AG04449 (cell line): ENCODE results near the gene STRAP.
"Not testable (repeated sequence)": the region's sequence is repeated elsewhere in the genome, so short reads cannot be mapped to it uniquely, and the experiment has no call there.

ENCODE experiments used
- CTCF ChIA-PET: fragments of 350-600 bp; formaldehyde crosslinking; extraction: SDS; loops from one replicate; lab custom pipeline; 2021; ENCODE audit warnings: antibody characterized with exemption; lab: Yijun Ruan, JAX
- POLR2A ChIA-PET: fragments of 400-600, 350-600 bp; formaldehyde crosslinking; extraction: SDS; loops from one replicate; lab custom pipeline; 2020; ENCODE audit warnings: antibody characterized with exemption, inconsistent platforms; lab: Yijun Ruan, JAX
- DNase-seq: peaks from one replicate; pipeline ENCODE4 v3.0.0-alpha.2; 2010; ENCODE audit warnings: low read depth, low spot score
- H3K4me3 ChIP-seq: 2 replicates; pipeline ENCODE4 v1.5.1; 2011; ENCODE audit warnings: low read depth, mild to moderate bottlenecking, control low read depth, low read length
- TF ChIP-seq, protein P1 (sequence below): IDR thresholded peaks from one replicate; pipeline ENCODE4 v1.5.1; 2011; ENCODE audit warnings: mild to moderate bottlenecking, moderate library complexity, low read length, control low read depth, inconsistent platforms; ENCODE audit not compliant: insufficient read depth; ENCODE audit errors: missing control alignments

Gene STRAP

DNA sequence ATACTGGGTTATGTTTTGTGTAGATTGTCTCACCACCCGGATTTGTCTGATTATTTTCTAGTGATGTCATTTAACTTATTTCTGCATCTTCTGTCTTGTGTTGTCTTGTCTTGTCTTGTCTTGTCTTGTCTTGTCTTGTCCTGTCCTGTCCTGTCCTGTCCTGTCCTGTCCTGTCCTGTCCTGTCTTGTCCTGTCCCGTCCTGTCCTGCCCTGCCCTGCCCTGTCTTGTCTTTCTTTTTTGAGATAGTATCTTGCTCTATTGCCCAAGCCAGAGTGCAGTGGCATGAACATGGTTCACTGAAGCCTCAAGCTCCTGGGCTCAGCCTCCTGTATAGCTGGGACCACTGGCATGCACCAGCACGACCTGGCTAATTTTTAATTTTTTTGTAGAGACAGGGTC lies 54.6 kb downstream of the STRAP start:
- CTCF ChIA-PET = no interaction called here
- POLR2A ChIA-PET = no interaction called here
- DNase-seq = no peak
- H3K4me3 ChIP-seq = no peak overlapping the region
- TF ChIP-seq, protein P1, sequence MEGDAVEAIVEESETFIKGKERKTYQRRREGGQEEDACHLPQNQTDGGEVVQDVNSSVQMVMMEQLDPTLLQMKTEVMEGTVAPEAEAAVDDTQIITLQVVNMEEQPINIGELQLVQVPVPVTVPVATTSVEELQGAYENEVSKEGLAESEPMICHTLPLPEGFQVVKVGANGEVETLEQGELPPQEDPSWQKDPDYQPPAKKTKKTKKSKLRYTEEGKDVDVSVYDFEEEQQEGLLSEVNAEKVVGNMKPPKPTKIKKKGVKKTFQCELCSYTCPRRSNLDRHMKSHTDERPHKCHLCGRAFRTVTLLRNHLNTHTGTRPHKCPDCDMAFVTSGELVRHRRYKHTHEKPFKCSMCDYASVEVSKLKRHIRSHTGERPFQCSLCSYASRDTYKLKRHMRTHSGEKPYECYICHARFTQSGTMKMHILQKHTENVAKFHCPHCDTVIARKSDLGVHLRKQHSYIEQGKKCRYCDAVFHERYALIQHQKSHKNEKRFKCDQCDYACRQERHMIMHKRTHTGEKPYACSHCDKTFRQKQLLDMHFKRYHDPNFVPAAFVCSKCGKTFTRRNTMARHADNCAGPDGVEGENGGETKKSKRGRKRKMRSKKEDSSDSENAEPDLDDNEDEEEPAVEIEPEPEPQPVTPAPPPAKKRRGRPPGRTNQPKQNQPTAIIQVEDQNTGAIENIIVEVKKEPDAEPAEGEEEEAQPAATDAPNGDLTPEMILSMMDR = no peak

DNA sequence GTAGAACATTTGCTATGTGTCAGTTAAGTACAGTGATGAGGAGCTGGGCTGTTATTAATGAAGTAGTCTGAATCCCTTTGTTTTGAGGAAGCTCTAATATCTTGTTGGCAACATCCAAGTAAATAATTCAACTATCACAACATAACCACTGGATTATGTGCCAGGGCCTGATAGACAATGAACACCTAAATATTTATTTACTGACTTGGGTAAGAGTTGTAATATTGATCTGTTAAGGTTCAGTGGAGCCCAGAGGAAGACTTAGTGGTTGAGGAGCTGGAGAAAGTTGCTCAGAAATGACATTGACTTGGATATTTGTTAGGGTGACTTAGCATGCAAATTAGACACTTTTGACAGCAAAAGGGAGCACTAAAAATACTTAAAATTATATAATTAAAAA lies 55.7 kb downstream of the STRAP start:
- POLR2A ChIA-PET = no interaction called here
- no peak overlapping the region for H3K4me3 ChIP-seq
- TF ChIP-seq, protein P1 = no peak
- CTCF ChIA-PET = interaction anchor here (1.0 to 1.5 kb wide), 3 partner anchors 28 to 48 kb away, joined by 3 to 4 read pairs (median 3); no protein-coding TSS in a partner anchor
- DNase-seq = no peak

DNA sequence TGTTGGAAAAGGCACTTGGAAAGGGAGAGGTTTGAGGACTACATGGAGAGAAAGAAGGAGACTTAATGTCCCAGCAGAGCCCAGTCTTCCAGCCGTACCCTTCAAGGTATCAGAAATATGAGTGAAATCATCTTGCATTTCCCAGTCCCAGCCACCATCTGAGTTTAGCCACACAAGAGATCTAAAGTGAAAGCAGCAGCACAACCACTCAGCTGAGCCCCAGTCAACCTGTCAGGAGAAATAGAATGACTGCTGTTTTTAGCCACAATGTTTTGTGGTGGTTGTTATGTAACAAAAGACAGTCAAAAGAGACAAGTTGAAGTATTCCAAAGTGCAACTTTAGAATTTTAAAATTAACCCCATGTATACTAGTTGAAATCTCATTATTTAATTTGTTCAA lies 56.9 kb downstream of the STRAP start:
- TF ChIP-seq, protein P1 = no peak
- H3K4me3 ChIP-seq = no peak overlapping the region
- DNase-seq = no peak
- ChIA-PET POLR2A (no interaction called here), CTCF (interaction anchor here (1.0 kb wide), 1 partner anchor 12 kb away, joined by 3 read pairs; no protein-coding TSS in a partner anchor)

DNA sequence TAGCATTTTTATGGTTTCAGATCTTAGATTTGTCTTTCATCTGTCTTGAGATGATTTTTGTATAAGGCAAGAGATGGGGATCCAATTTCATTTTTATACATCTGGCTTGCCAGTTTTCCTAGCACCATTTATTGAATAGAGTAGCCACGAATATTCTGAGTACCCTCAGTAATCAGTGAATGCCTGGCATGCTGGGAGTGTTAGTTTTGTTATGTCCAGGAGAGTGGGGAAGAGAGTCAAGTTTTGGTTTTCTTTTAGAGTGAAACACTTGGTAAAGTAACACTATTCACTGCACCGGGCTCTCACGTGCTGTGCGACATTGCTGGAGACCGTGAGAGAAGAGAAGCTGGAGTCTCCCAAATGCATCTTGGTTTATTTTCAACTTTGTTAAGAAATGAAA lies 60.3 kb downstream of the STRAP start:
- TF ChIP-seq, protein P1 = no peak
- no peak overlapping the region for H3K4me3 ChIP-seq
- POLR2A ChIA-PET = no interaction called here
- DNase-seq = no peak
- CTCF ChIA-PET = interaction anchor here (0.8 to 1.0 kb wide), 2 partner anchors 23 to 24 kb away, joined by 3 read pairs; no protein-coding TSS in a partner anchor

DNA sequence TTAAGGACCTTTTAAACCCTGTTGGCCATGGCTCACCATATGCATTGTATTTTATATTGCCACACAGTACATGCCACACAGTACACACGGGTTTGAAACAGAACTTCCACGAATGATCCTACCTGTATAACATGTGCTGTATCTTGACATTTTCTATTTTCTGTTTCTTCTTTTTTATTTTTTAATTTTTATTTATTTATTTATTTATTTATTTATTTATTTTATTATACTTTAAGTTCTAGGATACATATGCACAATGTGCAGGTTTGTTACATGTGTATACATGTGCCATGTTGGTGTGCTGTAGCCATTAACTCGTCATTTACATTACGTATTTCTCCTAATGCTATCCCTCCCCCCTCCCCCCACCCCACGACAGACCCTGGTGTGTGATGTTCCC lies 61.3 kb downstream of the STRAP start:
- H3K4me3 ChIP-seq, DNase-seq, POLR2A ChIA-PET, CTCF ChIA-PET: not testable (repeated sequence)

DNA sequence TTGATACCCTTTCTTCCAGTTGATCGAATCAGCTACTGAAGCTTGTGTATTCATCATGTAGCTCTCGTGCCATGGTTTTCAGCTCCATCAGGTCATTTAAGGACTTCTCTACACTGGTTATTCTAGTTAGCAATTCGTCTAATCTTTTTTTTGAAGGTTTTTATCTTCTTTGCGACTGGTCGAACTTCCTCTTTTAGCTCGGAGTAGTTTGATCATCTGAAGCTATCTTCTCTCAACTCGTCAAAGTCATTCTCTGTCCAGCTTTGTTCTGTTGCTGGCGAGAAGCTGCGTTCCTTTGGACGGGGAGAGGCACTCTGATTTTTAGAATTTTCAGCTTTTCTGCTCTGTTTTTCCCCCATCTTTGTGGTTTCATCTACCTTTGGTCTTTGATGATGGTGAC lies 66.3 kb downstream of the STRAP start:
- CTCF ChIA-PET, H3K4me3 ChIP-seq, DNase-seq, POLR2A ChIA-PET: not testable (repeated sequence)
